ENCODE data around the gene PNKD. TPM values are rescaled to one million over a fixed set of nuclear protein-coding genes. Genes with fewer than 3 reads are reported as not detected.

Gene PNKD
- total and polyA plus RNA-seq, 11 donors = 53.8 to 146 (median 72.5) TPM

- peaks cover 6 to 98% (median 50%) of the 10 kb centered on the region in 12 donors for H3K4me1 ChIP-seq
- H3K27me3 ChIP-seq = no peaks in the 10 kb centered on the region
- no peak for DNase-seq
- WGBS, 4 donors = 77 to 83% (median 81%) methylated on average over 1 of the region's 1 CpG
- intact Hi-C loops (cut with DNase I) = loop anchor here in 4 of 10 donors (5.0 kb wide), 1 partner anchor 33 kb away; no protein-coding TSS in a partner anchor
- ATAC-seq = no peak
- H3K9me3 ChIP-seq = no peaks in the 10 kb centered on the region
- TF ChIP-seq CTCF (IDR thresholded peaks at IDR 0.05) = no peak
- TF ChIP-seq POLR2A (IDR thresholded peaks at IDR 0.05) = no peak
- peak overlapping the region in 1 of 12 donors; percentile 24 for H3K27ac ChIP-seq
- peaks cover 0 to 99% (median 60%) of the 10 kb centered on the region in 9 donors for H3K36me3 ChIP-seq
- no peak overlapping the region for H3K4me3 ChIP-seq
Observed at GRCh38 chr2:218224186-218224585, 46.1 kb upstream of the PNKD start.

GRCh38 chr2:218226903-218227302 is 43.4 kb upstream of the PNKD start:
- no peaks in the 10 kb centered on the region for H3K27me3 ChIP-seq
- no peaks in the 10 kb centered on the region for H3K9me3 ChIP-seq
- DNase-seq (no peak), ATAC-seq (no peak)
- intact Hi-C loops (cut with DNase I) = loop anchor here in 1 of 10 donors (5.0 kb wide), 1 partner anchor 35 kb away; the partner anchor contains the start of gene GPBAR1
- H3K4me1 ChIP-seq = peaks cover 8 to 97% (median 44%) of the 10 kb centered on the region in 12 donors
- TF ChIP-seq CTCF (IDR thresholded peaks at IDR 0.05) (no peak), POLR2A (IDR thresholded peaks at IDR 0.05) (no peak)
- peaks cover 0 to 99% (median 75%) of the 10 kb centered on the region in 9 donors for H3K36me3 ChIP-seq
- no peak overlapping the region for H3K4me3 ChIP-seq
- WGBS, 4 donors = 73 to 86% (median 82%) methylated on average over 3 of the region's 3 CpGs
- no peak overlapping the region for H3K27ac ChIP-seq

GRCh38 chr2:218228366-218229090 is 41.8 kb upstream of the PNKD start:
- H3K27ac ChIP-seq = peak overlapping the region in 11 of 12 donors; percentile 11 to 86 (median 47)
- peaks cover 0 to 100% (median 90%) of the 10 kb centered on the region in 9 donors for H3K36me3 ChIP-seq
- H3K4me1 ChIP-seq = peaks cover 8 to 86% (median 32%) of the 10 kb centered on the region in 12 donors
- no peak for TF ChIP-seq POLR2A (IDR thresholded peaks at IDR 0.05)
- TF ChIP-seq CTCF (IDR thresholded peaks at IDR 0.05) = no peak
- ATAC-seq = no peak
- H3K4me3 ChIP-seq = peak overlapping the region in 2 of 12 donors; percentile 3 to 22
- no peaks in the 10 kb centered on the region for H3K9me3 ChIP-seq
- no peak for DNase-seq
- intact Hi-C loops (cut with DNase I) = loop anchor here in 1 of 10 donors (5.0 kb wide), 1 partner anchor 34 kb away; the partner anchor contains the start of gene GPBAR1
- no peaks in the 10 kb centered on the region for H3K27me3 ChIP-seq
- WGBS, 4 donors = 86 to 90% (median 89%) methylated on average over 6 of the region's 6 CpGs

GRCh38 chr2:218229239-218229638 is 41.1 kb upstream of the PNKD start:
- TF ChIP-seq CTCF (IDR thresholded peaks at IDR 0.05) (no peak), POLR2A (IDR thresholded peaks at IDR 0.05) (no peak)
- Histone ChIP-seq H3K36me3 (peaks cover 0 to 100% (median 95%) of the 10 kb centered on the region in 9 donors), H3K4me1 (peaks cover 8 to 84% (median 31%) of the 10 kb centered on the region in 12 donors), H3K9me3 (no peaks in the 10 kb centered on the region), H3K27me3 (no peaks in the 10 kb centered on the region), H3K4me3 (peak overlapping the region in 2 of 12 donors; percentile 3 to 22), H3K27ac (peak overlapping the region in 11 of 12 donors; percentile 3 to 86 (median 47))
- no peak for DNase-seq
- 8 to 15% (median 11%) methylated on average over 3 of the region's 3 CpGs for WGBS, 4 donors
- peak in 3 of 4 donors; percentile 76 to 90 (median 88) for ATAC-seq
- intact Hi-C loops (cut with DNase I) = loop anchor here in 1 of 10 donors (5.0 kb wide), 1 partner anchor 33 kb away; the partner anchor contains the start of gene GPBAR1

All from heart left ventricle (tissue), 16 donors.